Stimulated activated CD8-positive, alpha-beta memory T cell treated with anti-CD3 and anti-CD28 coated beads, Interleukin-4, amount 100 ng/mL, for 1 hour (primary cell): ENCODE results near the gene DLX4.

Experiments
- DNase-seq, 2 donors: peaks; one replicate each; pipeline ENCODE4 v3.0.0-alpha.2; 2020; ENCODE audit warnings: low read depth in 2 of 2, low spot score in 1 of 2

The DLX4 gene, protein sequence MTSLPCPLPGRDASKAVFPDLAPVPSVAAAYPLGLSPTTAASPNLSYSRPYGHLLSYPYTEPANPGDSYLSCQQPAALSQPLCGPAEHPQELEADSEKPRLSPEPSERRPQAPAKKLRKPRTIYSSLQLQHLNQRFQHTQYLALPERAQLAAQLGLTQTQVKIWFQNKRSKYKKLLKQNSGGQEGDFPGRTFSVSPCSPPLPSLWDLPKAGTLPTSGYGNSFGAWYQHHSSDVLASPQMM

DNA sequence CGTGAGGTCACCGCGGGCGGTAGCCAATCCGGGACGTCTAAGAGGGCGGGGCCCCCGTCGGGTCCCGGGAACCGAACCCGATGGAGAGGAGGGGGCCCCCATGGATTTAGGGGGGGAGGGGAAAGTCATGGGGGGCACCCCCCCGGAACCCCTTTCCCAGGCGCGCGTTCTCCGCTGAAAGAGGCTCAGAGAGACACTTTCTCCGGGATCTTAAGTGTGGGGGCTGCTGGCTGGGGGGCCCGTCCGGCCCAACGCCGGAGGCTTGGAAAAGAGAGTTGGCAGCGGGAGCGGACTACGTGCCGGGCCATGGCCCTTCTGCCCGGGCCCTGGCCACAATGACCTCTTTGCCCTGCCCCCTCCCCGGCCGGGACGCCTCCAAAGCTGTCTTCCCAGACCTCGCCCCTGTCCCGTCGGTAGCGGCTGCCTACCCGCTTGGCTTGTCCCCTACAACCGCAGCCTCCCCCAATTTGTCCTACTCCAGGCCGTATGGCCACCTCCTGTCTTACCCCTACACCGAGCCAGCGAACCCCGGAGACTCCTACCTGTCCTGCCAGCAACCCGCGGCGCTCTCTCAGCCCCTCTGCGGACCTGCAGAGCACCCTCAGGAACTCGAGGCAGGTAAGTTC, at the start of gene DLX4:
Gene DLX4, plus strand, starts transcription at position 57 of the 626 bp plus-strand sequence. Its CDS starts 279 bp downstream, at position 336.
- DNase-seq, result peak in 1 of 2 donors; percentile 25

DNA sequence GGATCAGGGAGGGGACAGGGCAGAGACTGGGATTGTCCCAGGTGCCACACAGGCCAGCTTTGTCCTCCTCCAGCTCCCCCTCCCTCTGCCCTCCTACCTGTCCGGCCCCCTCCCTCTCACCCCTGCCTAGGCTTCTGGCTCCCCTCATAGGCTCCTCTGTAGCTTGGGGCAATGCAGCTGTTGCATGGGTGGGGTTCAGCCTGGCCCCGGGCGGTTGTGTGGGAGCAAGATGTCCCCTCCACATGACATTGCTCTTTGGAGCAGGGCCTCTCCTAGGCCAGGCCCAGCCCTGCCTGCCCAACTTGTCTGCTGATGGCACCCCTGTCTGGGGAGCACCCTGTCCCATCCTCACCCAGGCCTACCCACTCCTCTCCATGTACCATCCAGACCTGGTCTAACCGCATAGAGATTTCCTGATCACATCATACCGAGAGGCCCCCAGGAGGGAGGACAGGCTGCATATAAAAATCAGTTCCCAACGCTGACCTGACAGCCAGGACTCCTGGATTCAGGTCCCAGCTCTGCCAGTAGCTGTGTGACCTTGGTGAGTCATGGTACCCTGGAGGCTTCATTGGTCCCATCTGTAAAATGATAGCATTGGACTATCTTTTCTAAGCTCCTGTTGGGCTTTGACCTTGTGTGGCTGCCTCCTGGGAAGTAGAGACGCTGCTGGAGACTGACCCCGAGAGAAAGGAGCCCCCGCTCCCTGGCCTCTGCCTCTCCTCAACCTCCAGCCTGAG, 48.8 kb upstream of the DLX4 start:
- no peak for DNase-seq

DNA sequence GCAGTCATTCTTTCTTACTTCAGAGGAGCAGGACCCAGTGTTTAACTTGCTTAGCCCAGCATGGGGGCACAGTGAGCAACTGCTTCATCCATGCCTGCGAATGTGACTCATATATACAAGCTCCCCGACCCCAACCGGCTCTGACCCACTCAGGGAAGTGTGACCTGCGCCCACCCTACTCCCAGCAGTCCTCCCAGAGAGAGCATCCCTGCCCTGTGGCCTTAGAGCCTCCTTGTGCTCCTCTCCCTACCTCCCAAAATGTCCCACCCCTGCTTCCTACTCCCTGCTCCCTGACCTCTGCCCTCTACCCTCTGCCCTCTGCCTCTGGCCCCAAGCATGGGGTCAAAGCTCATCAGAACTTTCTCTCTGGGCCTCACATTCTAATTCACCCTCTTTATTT, 46.9 kb upstream of the DLX4 start:
- no peak for DNase-seq

DNA sequence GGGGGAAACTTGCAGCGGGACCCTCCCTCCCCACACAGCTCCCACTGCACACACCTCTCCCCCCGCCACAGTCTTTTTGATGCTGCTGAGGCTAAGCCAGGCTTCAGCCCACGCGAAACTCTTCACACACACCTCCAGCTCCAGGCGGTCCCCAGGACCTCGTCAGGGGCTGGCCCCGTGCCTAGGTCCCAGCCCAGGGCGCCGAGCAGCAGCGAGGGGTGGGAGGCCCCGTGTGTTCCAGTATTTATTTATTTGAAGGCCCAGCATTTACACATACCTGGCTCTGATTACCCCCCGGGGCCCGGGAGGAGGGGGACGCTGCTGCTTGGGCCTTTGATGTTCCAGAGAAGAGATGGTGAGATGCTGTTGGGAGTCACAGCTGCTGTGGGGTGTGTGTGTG, 44.9 kb upstream of the DLX4 start:
- no peak for DNase-seq

DNA sequence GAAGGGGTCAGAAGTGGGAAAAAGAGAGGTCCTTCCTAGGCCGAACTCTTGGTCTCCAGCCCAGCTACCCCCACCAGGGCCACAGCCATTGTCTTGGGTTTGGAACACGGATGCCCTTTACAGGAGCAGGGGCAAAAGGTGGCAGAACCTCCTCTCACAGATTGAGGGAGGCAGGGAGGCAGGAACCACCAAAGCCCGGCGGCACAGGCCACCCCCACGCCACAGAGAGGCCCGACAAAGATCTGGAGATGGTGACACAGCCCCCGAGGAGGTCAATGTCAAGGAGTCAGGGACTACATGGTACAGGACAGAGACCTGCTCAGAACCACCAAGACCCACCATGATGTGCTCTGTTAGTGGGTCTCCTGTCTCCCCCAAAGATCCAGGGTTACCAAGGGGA, 44.4 kb upstream of the DLX4 start:
- DNase-seq, result no peak

DNA sequence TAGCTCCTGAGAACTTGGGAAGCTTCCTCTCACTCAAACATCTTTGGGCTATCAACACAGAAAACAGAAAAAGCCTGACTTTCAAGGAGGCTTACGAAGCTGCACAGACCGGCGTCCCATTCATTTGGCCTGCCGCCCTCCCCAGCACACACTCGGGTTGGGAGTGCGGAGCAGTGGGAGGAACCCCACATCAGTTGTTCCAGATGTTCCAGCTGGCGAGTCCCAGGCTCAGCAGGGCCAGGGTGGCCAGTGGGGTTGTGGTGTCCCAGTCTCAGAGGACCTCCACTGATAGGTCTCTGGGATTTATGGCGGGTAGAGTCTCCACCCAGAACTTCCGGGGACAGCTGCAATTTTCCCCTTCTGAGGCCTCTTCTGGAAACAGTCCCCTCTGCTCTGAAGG, 43.1 kb upstream of the DLX4 start:
- no peak for DNase-seq

DNA sequence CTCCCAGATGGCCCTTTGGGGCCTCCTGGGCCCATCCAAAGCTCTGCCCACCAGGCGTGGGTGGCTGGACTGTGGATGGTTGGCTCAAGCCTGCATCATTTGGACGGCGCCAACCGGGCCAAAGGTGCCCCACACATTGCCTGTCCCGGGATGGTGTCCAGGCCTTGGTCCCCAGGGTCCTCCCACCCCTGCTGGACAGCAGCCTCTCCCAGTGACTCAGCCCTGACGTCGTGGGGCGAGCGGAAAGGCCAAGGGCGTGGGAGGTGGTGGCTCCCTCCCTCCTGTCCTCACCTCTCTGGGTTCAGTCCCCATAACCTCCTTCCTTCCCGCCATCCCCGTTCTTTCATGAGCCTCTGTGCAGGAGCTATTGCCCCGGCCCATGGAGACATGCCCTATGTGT, 42.1 kb upstream of the DLX4 start:
- no peak for DNase-seq

DNA sequence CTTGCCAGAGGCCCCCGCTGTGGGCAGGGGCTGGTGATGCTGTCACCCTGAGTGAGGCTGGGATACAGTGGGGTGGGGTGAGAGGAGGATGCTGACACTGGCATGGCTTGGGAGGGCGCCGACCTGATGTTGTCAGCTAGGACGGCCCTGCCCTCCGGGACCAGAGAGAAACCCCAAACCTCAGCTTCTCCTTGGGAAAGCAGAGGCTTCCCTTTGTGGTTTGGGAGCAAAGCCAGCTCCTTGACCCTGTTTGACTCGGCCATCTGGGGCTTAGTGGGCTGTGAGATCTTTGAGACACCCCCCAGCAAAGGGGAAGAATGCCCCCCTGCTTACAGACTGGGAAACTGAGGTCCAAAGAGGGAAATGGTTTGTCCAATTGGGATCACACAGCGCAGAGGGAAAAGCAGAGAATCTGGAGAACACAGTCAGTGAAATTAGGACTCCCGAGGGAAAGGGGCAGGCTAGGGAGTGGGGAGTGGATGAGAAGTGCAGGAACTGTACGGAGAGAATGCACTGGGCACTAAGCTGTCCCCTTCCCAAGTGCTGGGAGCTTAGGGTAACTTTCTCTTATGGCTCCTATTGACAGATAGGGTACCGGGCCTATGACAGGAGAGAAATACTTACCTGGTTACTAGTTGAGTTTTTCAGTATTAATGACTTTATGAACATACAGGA, 40.7 kb upstream of the DLX4 start:
- no peak for DNase-seq

DNA sequence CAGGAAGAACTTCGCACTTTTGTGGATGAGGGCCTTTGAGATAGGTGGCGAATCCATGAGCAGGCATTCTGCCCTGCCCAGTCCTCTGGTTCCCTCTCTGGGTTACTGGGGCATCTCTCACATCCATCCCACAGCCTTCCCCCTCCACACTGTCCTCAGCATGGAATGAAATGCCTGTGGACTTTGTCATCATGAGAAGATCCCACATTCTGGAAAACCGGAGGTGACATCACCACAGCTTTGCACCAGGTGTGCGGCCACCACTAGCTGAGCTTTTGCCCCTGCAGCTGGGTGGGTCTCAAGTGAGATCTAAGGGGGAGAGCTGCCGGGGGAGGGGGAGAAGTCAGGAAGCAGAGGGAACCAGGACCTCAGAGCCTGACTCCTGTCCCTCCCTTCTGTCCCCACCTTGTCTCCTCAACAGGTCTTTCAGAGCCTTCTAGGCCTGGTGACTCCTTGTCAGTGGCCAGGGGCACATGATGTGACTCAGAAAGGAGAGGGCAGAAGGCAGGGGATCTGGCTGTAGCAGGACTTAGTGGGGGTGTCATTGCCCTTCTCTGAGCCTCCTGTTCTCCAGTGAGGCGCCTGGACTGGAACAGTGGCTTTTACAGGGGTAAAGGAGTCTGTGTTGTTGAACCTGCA, 40.0 kb upstream of the DLX4 start:
- no peak for DNase-seq

DNA sequence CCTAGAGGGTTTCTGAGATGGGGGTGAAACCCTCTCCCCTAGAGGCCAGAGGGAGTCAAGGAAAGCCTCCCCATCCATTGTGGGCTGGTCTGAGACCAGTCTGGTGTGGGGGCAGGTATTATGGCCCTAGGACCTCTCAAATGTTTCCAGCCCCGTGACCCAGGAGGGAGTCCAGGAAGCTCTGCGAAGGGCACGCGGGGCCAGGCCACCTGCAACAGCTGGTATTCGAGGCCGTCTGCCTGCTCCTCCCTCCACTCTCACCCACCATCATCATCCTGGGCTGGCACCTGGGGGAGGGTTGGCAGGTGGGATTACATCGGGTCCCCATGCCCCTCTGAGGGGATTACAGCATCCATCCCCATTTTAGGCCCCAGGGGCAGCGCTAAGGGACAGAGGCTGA, 38.1 kb upstream of the DLX4 start:
- no peak for DNase-seq

DNA sequence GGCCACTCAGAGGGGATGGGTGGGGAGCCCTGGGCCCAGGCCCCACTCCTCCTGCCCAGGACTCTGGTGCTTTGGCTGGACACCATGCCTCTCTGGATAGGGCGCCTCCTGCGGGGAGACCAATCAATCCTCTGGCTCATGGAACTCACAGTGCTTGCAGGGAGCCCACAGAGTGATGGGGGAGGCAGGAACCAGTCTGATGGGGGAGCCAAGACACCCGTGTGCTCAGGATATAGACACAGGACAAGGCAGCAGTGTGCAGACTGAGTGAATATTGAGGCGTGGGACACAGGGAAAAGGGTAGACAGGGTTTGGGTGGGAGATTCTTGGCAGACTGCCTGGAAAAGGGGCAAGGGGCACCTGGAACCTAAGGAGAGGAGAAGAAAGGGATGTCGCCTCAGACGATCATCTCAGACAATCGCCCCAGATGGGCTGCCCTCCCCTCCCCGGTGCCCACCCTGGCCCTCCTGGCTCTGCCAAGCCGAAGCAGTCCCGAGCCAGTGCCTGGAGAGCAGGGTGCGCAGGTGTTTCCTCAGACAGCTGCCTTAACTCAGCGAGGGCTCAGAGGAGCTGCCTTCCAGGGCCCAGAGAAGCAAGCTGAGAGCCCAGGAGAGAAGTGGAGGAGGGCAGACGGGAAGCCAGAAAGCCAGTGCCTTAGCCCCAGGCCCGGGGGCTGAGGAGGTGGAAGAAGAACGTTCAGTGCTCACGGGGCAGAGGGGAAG, 37.4 kb upstream of the DLX4 start:
- DNase-seq, result no peak

DNA sequence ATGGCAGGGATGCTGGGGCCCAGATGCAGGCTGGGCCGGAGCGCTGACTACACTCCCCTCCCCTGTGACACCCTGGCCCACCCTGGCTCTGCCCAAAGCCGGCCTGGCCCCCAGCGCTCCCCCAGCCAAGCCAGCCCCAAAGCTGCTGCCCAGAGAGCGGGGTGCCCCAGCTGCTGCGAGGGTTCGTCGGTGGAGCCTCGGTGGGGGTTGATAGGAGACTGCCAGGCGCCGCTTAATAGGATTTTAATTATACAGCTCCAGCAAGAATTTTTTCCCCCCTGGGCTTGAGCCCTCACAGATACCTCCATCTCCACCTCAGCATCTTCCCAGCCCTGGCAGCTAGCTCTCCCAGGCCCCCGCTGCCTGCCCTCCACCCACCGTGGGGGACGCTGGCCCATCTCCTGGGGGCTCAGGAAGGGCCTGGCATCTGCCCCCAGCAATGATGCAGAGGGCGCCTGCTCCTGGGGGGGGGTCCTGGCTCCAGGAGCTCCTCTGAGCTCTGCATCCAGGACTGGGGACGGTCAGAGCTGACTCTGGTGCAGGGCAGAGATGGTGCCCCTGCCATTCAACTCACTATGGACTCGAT, 36.8 kb upstream of the DLX4 start:
- no peak for DNase-seq

DNA sequence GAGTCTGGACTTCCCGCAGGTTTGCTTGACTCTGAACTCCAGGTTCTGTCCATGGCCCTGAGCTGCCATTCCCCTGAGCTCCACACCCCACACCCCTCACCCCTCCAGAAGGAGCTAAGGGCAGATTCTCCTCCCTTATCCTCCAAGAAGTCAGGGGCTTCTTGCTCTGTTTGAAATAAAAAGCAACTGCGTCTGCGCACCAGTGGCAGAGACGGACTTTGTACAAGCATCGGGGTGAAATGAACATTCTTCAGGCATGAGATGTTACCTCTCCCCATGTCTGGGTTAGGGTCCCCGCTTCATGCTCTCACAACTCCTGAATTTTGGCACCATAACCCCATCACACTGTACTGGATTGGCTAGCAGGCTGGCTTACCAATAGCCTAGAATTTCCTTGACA, 36.1 kb upstream of the DLX4 start:
- DNase-seq, result no peak

DNA sequence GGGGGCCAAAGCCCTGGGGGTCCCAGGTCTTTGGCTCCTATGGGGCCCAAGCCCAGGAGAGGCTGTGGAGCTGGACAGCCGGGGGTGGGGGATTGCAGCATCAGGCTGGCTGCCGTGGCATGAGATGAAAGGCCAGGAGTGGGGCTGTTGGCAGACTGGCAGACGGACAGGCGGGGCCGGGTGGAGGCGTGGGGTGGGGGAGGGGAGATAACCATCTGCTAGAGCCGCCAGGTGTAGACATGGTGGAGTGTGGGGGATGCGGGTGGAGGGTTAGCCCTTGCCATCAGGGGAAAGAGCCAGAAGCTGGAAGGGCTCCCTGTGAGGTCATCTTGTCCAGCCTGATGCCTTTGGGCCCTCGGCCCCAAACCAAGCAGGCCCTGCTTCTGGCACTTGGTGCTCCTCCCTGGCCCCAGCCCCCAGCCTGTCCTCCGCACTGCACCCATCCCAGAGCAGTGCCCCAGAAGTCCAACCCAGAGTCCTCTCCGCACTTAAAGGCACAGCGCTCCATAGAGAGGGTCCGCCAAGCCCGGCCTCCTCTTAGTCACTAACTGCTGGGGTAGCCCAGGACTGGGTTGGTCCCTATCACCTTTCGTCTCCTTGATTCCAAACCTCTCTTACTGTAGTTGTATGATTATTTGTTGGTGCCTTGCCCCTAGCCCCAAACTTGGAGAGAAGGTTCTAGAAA, 33.3 kb upstream of the DLX4 start:
- DNase-seq, result no peak

DNA sequence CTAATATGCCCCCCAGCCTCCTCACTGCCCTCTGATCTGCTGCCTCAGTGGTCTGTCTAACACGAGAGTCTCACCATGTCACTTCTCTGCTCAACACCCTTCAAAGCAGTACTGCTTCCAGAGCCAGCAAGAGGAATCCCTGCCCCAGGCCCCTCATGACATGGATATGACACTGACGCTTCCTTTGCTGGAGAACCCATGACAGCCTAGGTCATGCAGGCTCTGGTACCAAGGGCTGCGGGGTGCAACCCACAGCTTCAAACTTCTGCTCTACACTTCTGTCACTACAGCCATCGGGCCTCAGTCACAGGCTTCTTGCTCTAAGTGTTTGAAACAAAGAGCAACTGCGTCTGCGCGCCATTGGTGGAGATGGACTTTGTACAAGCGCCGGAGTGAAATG, 32.6 kb upstream of the DLX4 start:
- no peak for DNase-seq

DNA sequence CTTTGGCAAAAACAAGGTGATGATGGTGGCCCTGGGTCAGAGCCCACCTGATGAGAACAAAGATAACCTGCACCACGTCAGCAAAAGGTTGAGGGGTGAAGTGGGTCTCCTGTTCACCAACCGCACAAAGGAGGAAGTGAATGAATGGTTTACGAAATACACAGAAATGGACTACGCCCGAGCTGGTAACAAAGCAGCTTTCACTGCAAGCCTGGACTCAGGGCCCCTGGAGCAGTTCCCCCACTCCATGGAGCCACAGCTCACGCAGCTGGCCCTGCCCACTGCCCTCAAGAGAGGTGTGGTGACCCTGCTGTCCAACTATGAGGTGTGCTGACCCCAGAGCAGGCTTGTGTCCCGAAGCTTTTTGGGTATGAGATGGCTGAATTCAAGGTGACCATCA, 29.7 kb upstream of the DLX4 start:
- DNase-seq, result no peak

DNA sequence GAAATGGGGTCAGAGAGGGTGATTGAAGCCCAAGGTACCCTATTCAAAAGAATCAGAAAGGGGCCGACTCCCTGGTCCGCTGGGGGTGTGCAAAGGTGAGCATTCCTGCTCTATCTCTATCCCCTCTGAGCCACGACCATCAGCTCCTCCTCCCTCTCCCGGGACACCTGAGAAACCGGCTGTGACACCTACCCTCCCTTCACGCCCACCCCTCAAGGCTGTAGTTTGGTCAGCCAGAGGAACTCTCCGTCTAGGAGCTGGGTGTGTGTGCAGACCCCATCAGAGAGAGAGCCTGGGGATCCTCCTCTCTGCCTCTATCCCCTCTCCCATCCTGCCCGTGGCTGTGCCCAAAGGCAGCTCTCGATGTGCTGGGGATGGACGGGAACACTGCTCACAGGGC, 27.6 kb upstream of the DLX4 start:
- DNase-seq, result no peak

DNA sequence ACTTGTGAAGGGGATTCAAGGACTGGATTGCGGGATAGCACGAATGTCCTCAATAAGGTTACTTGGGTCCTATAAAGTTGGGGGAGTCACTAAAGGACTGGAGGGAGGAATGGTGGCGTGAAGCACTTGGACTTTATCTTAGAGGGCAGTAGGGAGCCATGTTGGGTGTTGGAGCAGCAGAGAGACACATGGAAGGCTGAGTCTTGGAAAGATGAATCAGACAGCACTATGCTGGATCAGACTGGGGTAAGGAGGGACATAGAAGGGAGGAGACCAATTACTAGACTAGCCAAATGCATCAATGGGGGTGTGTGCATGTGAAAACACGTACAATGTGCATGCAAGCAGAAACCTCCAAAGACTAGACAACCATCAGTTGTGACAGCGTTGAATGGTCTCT, 26.0 kb upstream of the DLX4 start:
- no peak for DNase-seq

DNA sequence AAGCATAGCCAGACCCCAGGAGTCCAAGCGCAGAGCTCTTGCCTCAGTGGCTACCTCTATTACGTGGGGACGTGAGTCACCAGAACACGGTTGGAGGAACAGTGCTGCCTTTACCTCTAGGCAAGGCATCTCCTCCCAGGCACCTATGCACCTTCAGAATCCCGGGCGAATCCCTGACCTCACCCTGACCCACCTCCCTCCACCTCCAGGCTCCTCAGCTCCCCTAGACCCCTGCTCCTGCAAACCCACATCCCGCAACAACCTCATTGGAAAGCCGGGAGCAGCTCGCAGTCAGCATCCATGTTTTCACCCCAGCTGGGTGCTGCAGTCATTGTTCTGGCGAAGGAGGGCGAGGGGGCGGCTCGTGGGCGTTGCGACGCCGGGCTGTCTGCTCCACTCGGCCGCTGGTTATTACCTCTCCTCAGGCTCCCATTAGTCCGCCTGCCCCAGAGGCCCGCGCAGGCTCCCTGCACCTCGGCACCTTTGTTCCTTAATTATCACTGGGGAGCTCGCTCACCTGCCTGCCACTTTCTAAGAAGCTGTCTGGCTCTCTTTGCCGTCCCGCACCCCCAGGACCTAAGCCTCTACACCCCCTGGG, 24.6 kb upstream of the DLX4 start:
- DNase-seq, result no peak

DNA sequence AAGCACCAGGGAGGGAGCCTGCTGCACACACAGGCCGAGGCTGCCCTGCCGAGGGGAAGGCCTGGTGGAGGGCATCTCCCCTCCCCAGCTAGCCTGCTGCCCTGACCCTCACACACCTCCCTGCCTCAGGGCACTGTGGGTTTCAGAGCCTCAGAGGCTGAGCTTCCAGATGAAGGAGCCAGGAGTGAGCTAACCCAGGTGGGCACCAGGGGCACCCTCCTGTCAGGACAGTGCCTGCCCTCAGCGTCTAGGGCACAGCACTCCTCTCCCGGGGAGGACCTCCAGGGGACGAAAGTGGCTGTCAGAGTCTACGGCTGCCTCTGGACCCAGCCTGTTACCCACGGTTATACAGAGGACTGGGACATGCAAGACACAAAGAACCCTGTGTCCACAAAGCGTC, 22.8 kb upstream of the DLX4 start:
- no peak for DNase-seq
